Astrocyte of the spinal cord (primary cell): Measurements from ENCODE around the gene EOGT.

Experiments
- DNase-seq: peaks from one replicate; pipeline ENCODE4 v3.0.0; 2011; ENCODE audit warnings: low read depth, low spot score
- H3K4me3 ChIP-seq: 2 replicates; pipeline ENCODE4 v1.5.1; 2011; ENCODE audit warnings: low read depth, mild to moderate bottlenecking, low read length, moderate library complexity
- in situ Hi-C: cut with HindIII; loops from 2 replicates; pipeline ENCODE4 v1.10.0; 2017; ENCODE audit warnings: low sequenced_read_pairs
- TF ChIP-seq, protein P1 (sequence below): IDR thresholded peaks from 2 replicates; pipeline ENCODE4 v1.5.1; 2012; ENCODE audit warnings: low read depth, mild to moderate bottlenecking, low read length, inconsistent platforms

Gene EOGT

GRCh38 chr3:68999605-69000004 lies 13.9 kb downstream of the EOGT start:
- no peak overlapping the region for H3K4me3 ChIP-seq
- TF ChIP-seq, protein P1, sequence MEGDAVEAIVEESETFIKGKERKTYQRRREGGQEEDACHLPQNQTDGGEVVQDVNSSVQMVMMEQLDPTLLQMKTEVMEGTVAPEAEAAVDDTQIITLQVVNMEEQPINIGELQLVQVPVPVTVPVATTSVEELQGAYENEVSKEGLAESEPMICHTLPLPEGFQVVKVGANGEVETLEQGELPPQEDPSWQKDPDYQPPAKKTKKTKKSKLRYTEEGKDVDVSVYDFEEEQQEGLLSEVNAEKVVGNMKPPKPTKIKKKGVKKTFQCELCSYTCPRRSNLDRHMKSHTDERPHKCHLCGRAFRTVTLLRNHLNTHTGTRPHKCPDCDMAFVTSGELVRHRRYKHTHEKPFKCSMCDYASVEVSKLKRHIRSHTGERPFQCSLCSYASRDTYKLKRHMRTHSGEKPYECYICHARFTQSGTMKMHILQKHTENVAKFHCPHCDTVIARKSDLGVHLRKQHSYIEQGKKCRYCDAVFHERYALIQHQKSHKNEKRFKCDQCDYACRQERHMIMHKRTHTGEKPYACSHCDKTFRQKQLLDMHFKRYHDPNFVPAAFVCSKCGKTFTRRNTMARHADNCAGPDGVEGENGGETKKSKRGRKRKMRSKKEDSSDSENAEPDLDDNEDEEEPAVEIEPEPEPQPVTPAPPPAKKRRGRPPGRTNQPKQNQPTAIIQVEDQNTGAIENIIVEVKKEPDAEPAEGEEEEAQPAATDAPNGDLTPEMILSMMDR: no peak
- in situ Hi-C loops: no loop called here
- no peak for DNase-seq

DNA sequence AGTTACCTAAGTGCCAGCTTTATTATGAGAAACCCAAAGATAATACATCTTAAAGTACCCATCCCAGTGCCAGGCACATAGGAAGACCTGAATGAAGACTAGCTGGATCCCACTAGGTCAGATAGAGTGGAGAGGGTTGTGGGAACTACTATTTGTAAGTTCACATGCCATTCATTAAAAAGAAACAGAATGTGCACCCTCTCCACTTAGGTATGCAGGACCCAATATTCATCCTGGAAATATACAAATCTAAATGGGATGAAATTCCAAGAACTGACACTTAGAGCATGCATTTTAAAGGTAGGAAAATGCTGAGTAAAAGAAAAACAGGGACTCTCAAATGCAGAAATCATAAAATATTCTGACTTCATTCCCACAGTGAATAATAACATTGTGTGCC lies 14.3 kb downstream of the EOGT start:
- in situ Hi-C loops: no loop called here
- DNase-seq: no peak
- H3K4me3 ChIP-seq: no peak overlapping the region
- TF ChIP-seq, protein P1: no peak

DNA sequence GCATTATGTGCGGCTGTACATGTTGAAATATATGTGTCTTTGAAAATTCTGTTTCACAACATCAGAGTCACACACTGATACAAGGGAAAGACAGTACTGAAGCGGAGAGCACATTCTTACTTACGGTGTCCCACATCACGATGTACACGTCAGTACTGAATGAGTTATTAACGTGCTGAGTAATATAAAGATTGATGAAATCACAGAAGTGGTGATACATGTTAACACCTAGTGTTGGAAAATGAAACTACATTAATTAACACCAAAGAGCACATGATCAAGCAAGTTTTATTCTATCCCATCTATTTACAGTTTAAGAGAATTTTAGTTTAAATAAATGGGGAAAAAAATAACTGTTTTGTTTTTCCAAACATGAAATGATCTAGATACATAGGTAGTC lies 15.6 kb downstream of the EOGT start:
- no peak for DNase-seq
- in situ Hi-C loops: no loop called here
- TF ChIP-seq, protein P1: no peak
- no peak overlapping the region for H3K4me3 ChIP-seq

GRCh38 chr3:68996356-68996995 lies 17.0 kb downstream of the EOGT start:
- in situ Hi-C loops: no loop called here
- DNase-seq: peak; percentile 61
- TF ChIP-seq, protein P1: no peak
- no peak overlapping the region for H3K4me3 ChIP-seq

DNA sequence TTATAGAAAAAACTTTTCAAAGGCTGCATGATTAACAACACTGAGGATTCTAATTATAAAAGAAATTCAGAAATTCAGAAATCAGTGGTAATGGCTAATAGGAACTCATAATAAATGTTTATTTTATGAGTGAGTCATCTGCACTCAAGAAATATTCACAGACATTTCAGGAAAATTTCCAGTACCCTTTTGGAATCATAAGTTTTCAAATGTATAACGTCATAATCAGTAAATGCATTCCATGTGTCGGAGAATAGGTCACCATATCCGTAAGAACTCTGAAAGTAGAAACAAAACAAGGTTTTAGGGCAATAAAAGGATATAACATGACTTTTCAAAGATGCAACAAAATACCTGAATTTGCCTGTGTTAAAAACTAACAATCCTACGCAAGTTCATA lies 24.7 kb downstream of the EOGT start:
- no peak overlapping the region for H3K4me3 ChIP-seq
- TF ChIP-seq, protein P1: no peak
- peak; percentile 65 for DNase-seq
- in situ Hi-C loops: no loop called here

DNA sequence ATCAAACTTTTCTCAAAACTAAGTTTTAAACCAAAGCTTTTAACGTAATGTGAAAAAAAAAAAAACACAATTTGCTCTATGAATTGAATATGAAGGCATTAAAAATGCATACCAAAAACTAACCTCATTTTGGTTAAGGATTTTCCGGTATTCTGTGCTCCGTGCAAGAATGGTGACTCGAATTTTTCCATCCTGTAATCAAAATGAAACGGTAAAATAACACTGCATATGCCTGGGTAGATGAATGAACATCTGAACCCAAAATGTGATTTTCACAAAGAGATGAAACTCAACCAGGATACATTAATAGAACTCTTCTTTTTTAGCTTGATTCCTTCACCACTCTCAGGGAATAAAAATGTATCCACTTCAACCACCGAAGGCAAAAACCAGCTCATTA lies 26.2 kb downstream of the EOGT start:
- in situ Hi-C loops: no loop called here
- H3K4me3 ChIP-seq: no peak overlapping the region
- no peak for DNase-seq
- TF ChIP-seq, protein P1: no peak
